ENCODE data around the gene PPP1R7. TPM values are rescaled to one million over a fixed set of nuclear protein-coding genes. Genes with fewer than 3 reads are reported as not detected.

PPP1R7 gene
- total and polyA plus RNA-seq, 2 of the 4 experiments (the other 2 are of a cell fraction), result 60.8 to 70.0 TPM

DNA sequence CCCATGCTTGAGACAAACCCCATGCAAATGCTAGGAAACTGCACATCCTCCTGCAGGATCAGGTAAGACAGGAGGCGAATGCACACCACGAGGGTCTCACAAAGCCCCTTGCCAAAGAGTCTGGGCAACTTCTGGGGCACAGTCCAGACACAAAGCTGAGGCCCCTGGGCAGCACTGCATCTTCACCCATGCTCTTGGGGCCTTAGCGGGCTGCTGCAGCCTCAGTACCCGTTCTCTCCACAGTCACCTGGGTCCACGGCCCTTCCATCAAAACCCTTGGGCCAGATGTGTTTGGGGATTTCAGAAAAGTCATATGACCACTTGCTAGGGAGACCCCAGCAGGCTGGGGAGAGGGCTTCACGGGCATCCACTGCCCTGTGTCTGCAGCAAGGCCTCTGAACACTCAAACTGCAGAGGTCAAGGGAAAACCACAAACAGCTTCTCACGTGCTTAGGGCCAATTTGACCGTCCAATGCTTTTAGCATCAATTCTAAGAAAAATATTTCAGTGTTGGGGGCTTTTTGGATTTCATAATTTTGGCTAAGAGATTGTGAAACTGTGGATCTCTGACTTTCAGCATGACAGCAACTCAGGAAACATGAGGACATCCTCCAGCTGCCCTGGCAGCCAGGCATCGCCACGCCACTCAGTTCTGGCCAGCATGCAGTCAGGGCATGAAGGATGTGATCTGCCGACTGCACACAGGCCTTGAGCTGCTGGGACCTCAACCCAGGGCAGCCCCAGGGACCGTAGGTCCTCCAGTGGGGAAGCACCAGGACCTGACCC lies 21.0 kb upstream of the PPP1R7 start:
- in situ Hi-C loops (cut with MboI; ENCODE audit: low sequenced_read_pairs), result no loop called here
- ATAC-seq (ENCODE audit: low read depth) (no peak), DNase-seq (no peak)
- H2BK15ac ChIP-seq (ENCODE audit: low read depth, low read length), result no peak overlapping the region
- H3K23ac ChIP-seq (ENCODE audit: low read depth, low read length), result no peak overlapping the region
- WGBS, 2 experiments (ENCODE audit: extremely low coverage in 2 of 2, insufficient read length in 1 of 2), result 85% methylated on average over 7 of the region's 12 CpGs; no CpG with 5 or more reads in 1 of the 2 experiments
- H4K5ac ChIP-seq (ENCODE audit: low read depth, low read length), result no peak overlapping the region
- no peak overlapping the region for H3K18ac ChIP-seq (ENCODE audit: low read depth, low read length)
- no peak overlapping the region for H2BK120ac ChIP-seq (ENCODE audit: low read depth, low read length)
- peaks cover 3% of the 10 kb centered on the region for H3K9me1 ChIP-seq (ENCODE audit: insufficient read depth, low read length)
- H3K4me1 ChIP-seq (ENCODE audit: control insufficient read depth, insufficient read depth, low read length), result no peaks in the 10 kb centered on the region
- no peaks in the 10 kb centered on the region for H4K20me1 ChIP-seq (ENCODE audit: insufficient read depth, low read length)
- no peak overlapping the region for H4K91ac ChIP-seq (ENCODE audit: insufficient read depth, low read depth, low read length)
- dilution Hi-C loops (cut with HindIII; ENCODE audit: low sequenced_read_pairs, unreplicated experiment), result no loop called here
- BruUV-seq (replicated peaks), result no TSS peak
- intact Hi-C loops (cut with micrococcal nuclease), result no loop called here
- peaks cover 4% of the 10 kb centered on the region; the same call in 1 of the 2 replicates for H3K36me3 ChIP-seq (ENCODE audit: control insufficient read depth, insufficient read depth, low read length)
- no peak overlapping the region for H3K4me3 ChIP-seq (ENCODE audit: insufficient read depth, low read depth, low read length)
- TF ChIP-seq NFE2L2 (IDR thresholded peaks at IDR 0.05; ENCODE audit: low read depth, low read length), result no peak
- TF ChIP-seq SMC3 (IDR thresholded peaks at IDR 0.05; ENCODE audit: low read depth, low read length), result no peak
- TF ChIP-seq CEBPB (IDR thresholded peaks at IDR 0.05; ENCODE audit: low read depth, low read length), result no peak
- TF ChIP-seq MAZ (IDR thresholded peaks at IDR 0.05; ENCODE audit: borderline replicate concordance, low read depth, low read length), result no peak
- no peak for TF ChIP-seq FOS (IDR thresholded peaks at IDR 0.05; ENCODE audit: low read depth, low read length)
- TF ChIP-seq MXI1 (IDR thresholded peaks at IDR 0.05; ENCODE audit: borderline replicate concordance, low read depth, low read length), result no peak
- TF ChIP-seq, protein P1, sequence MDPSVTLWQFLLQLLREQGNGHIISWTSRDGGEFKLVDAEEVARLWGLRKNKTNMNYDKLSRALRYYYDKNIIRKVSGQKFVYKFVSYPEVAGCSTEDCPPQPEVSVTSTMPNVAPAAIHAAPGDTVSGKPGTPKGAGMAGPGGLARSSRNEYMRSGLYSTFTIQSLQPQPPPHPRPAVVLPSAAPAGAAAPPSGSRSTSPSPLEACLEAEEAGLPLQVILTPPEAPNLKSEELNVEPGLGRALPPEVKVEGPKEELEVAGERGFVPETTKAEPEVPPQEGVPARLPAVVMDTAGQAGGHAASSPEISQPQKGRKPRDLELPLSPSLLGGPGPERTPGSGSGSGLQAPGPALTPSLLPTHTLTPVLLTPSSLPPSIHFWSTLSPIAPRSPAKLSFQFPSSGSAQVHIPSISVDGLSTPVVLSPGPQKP (IDR thresholded peaks at IDR 0.05; ENCODE audit: borderline replicate concordance, low read depth, low read length), result no peak
- no peak for TF ChIP-seq RCOR1 (IDR thresholded peaks at IDR 0.05; ENCODE audit: insufficient replicate concordance, low read length)
- no peak for TF ChIP-seq BHLHE40 (IDR thresholded peaks at IDR 0.05; ENCODE audit: low read depth, low read length)
- no peak for TF ChIP-seq RAD21 (IDR thresholded peaks at IDR 0.05; ENCODE audit: low read length)
- no peak for TF ChIP-seq RFX5 (IDR thresholded peaks at IDR 0.05; ENCODE audit: low read depth, low read length)
- TF ChIP-seq, protein P2, sequence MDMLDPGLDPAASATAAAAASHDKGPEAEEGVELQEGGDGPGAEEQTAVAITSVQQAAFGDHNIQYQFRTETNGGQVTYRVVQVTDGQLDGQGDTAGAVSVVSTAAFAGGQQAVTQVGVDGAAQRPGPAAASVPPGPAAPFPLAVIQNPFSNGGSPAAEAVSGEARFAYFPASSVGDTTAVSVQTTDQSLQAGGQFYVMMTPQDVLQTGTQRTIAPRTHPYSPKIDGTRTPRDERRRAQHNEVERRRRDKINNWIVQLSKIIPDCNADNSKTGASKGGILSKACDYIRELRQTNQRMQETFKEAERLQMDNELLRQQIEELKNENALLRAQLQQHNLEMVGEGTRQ (IDR thresholded peaks at IDR 0.05; ENCODE audit: low read depth, low read length), result no peak
- no peak for TF ChIP-seq MAFK (IDR thresholded peaks at IDR 0.05; ENCODE audit: low read depth, low read length)
- no peak for TF ChIP-seq POLR2A (IDR thresholded peaks at IDR 0.05; ENCODE audit: low read depth, low read length)
- TF ChIP-seq CTCF (conservative IDR thresholded peaks at IDR 0.05; ENCODE audit: low read depth, low read length), result no peak
- TF ChIP-seq CHD1 (IDR thresholded peaks at IDR 0.05; ENCODE audit: low read depth, low read length), result no peak
- H2BK20ac ChIP-seq (ENCODE audit: low read depth, low read length), result no peak overlapping the region
- no peak overlapping the region for H3K27ac ChIP-seq (ENCODE audit: insufficient read depth, low read length)
- ChIA-PET POLR2A (ENCODE audit: unreplicated experiment) (no interaction called here), CTCF (no interaction called here)
- H3K9ac ChIP-seq (ENCODE audit: low read depth, low read length), result no peak overlapping the region
- no peak overlapping the region for H2AK9ac ChIP-seq (replicated peaks; ENCODE audit: low read depth, low read length, poor library complexity)
- H3K27me3 ChIP-seq (ENCODE audit: control insufficient read depth, insufficient read depth, low read length), result no peaks in the 10 kb centered on the region
- no peaks in the 10 kb centered on the region for H3K79me1 ChIP-seq (ENCODE audit: low read depth in 1 of 2, low read length in 2 of 2)
- H2AK5ac ChIP-seq (ENCODE audit: low read depth, low read length), result no peak overlapping the region
- H3K4me2 ChIP-seq (ENCODE audit: low read depth, low read length), result no peak overlapping the region
- no peaks in the 10 kb centered on the region for H3K9me3 ChIP-seq (ENCODE audit: control insufficient read depth, insufficient read depth, low read length)
- no peak overlapping the region for H3K14ac ChIP-seq (replicated peaks; ENCODE audit: low read depth, low read length)
- peak overlapping the region; percentile 32 for H2AFZ ChIP-seq (replicated peaks; ENCODE audit: low read length, poor library complexity)
- no peak overlapping the region for H2BK5ac ChIP-seq (ENCODE audit: low read depth, low read length, poor library complexity, severe bottlenecking)
- no peak overlapping the region for H3K4ac ChIP-seq (ENCODE audit: low read depth, low read length)
- H4K8ac ChIP-seq (ENCODE audit: low read depth in 2 of 2, low read length in 2 of 2), result no peak overlapping the region
- H3K56ac ChIP-seq (ENCODE audit: extremely low read depth, insufficient read depth, low read length), result no peak overlapping the region

Measured in IMR-90 (cell line).